HEK293 (cell line): ENCODE measurements around the gene STRA6.

Experiments
- CTCF ChIA-PET: fragments of 350-600 bp; formaldehyde crosslinking; extraction: SDS; loops from one replicate; lab custom pipeline; 2021; ENCODE audit warnings: antibody characterized with exemption; lab: Yijun Ruan, JAX
- POLR2A ChIA-PET: fragments of 300-600 bp; formaldehyde crosslinking; extraction: SDS; loops from one replicate; lab custom pipeline; 2020; ENCODE audit warnings: antibody characterized with exemption, inconsistent platforms; lab: Yijun Ruan, JAX
- H3K27ac ChIP-seq: fragments of 200-500 bp; sonication (Bioruptor generic); 2 replicates; pipeline ENCODE4 v1.5.1; 2014; ENCODE audit warnings: low read depth, low read length, control low read depth, inconsistent platforms; ENCODE audit errors: extremely low read depth
- H3K36me3 ChIP-seq, 2 experiments: fragments of 200-500 bp in 1 of 2; sonication (Bioruptor generic) in 1 of 2; 1 replicate in 1 of 2; 2 replicates in 1 of 2; pipeline ENCODE4 v1.5.1; 2014 to 2017; ENCODE audit warnings: inconsistent platforms in 2 of 2, low read length in 2 of 2; ENCODE audit not compliant: control insufficient read depth in 2 of 2, insufficient read depth in 1 of 2
- H3K4me1 ChIP-seq: fragments of 200-500 bp; sonication (Bioruptor generic); 2 replicates; pipeline ENCODE4 v1.5.1; 2014; ENCODE audit warnings: mild to moderate bottlenecking, low read length, inconsistent platforms; ENCODE audit not compliant: control insufficient read depth, insufficient read depth
- H3K4me3 ChIP-seq: 2 replicates; pipeline ENCODE4 v1.5.1; 2011; ENCODE audit warnings: low read depth, mild to moderate bottlenecking, control low read depth, low read length, moderate library complexity
- H3K9me3 ChIP-seq: fragments of 200-500 bp; sonication (Bioruptor generic); 2 replicates; pipeline ENCODE4 v1.5.1; 2014; ENCODE audit warnings: low read depth, low read length, inconsistent platforms; ENCODE audit not compliant: control insufficient read depth, insufficient read depth
- EGR2 ChIP-seq: fragments of 450-650 bp; formaldehyde crosslinking; IDR thresholded peaks from 2 replicates; pipeline ENCODE4 v1.5.1; 2016; ENCODE audit warnings: low read depth, missing biosample characterization, missing genetic modification characterization
- FEZF1 ChIP-seq: fragments of 450-650 bp; formaldehyde crosslinking; IDR thresholded peaks from 2 replicates; pipeline ENCODE4 v1.5.1; 2016; ENCODE audit warnings: missing biosample characterization, missing genetic modification characterization
- PRDM1 ChIP-seq: fragments of 450-650 bp; formaldehyde crosslinking; IDR thresholded peaks from 2 replicates; pipeline ENCODE4; 2016; ENCODE audit warnings: missing biosample characterization, missing genetic modification characterization
- PRDM10 ChIP-seq: fragments of 450-650 bp; formaldehyde crosslinking; IDR thresholded peaks from 2 replicates; pipeline ENCODE4 v1.5.1; 2016; ENCODE audit warnings: missing biosample characterization, missing genetic modification characterization
- REPIN1 ChIP-seq: fragments of 450-650 bp; formaldehyde crosslinking; IDR thresholded peaks from 2 replicates; pipeline ENCODE4 v1.5.1; 2017; ENCODE audit warnings: missing biosample characterization, missing genetic modification characterization, low read depth
- ZFHX2 ChIP-seq: fragments of 450-650 bp; formaldehyde crosslinking; conservative IDR thresholded peaks from 2 replicates; pipeline ENCODE4 v1.5.1; 2016; ENCODE audit warnings: missing biosample characterization, missing genetic modification characterization
- ZFP69B ChIP-seq: fragments of 450-650 bp; formaldehyde crosslinking; IDR thresholded peaks from 2 replicates; pipeline ENCODE4 v1.5.1; 2016; ENCODE audit warnings: missing biosample characterization, missing genetic modification characterization
- ZIC2 ChIP-seq: fragments of 450-650 bp; formaldehyde crosslinking; IDR thresholded peaks from 2 replicates; pipeline ENCODE4 v1.5.1; 2016; ENCODE audit warnings: missing biosample characterization, missing genetic modification characterization
- ZNF138 ChIP-seq: fragments of 450-650 bp; formaldehyde crosslinking; IDR thresholded peaks from 2 replicates; pipeline ENCODE4 v1.5.1; 2016; ENCODE audit warnings: missing biosample characterization, missing genetic modification characterization, borderline replicate concordance
- ZNF169 ChIP-seq: fragments of 450-650 bp; formaldehyde crosslinking; IDR thresholded peaks from 2 replicates; pipeline ENCODE4 v1.5.1; 2016; ENCODE audit warnings: missing biosample characterization, missing genetic modification characterization
- ZNF24 ChIP-seq: fragments of 450-650 bp; formaldehyde crosslinking; IDR thresholded peaks from 2 replicates; pipeline ENCODE4 v1.5.1; 2016; ENCODE audit warnings: missing biosample characterization, missing genetic modification characterization
- ZNF449 ChIP-seq: fragments of 450-650 bp; formaldehyde crosslinking; IDR thresholded peaks from 2 replicates; pipeline ENCODE4 v1.5.1; 2017; ENCODE audit warnings: missing biosample characterization, mild to moderate bottlenecking, missing genetic modification characterization, moderate library complexity
- ZNF510 ChIP-seq: fragments of 450-650 bp; formaldehyde crosslinking; IDR thresholded peaks from 2 replicates; pipeline ENCODE4 v1.5.1; 2018; ENCODE audit warnings: mild to moderate bottlenecking, missing genetic modification characterization, missing biosample characterization; ENCODE audit not compliant: insufficient replicate concordance
- ZNF558 ChIP-seq: fragments of 450-650 bp; formaldehyde crosslinking; IDR thresholded peaks from 2 replicates; pipeline ENCODE4 v1.5.1; 2016; ENCODE audit warnings: missing biosample characterization, missing genetic modification characterization
- ZNF561 ChIP-seq: fragments of 450-650 bp; IDR thresholded peaks from 2 replicates; pipeline ENCODE4 v1.5.1; 2018; ENCODE audit warnings: missing biosample characterization, missing genetic modification characterization, borderline replicate concordance
- ZNF610 ChIP-seq: fragments of 450-650 bp; formaldehyde crosslinking; IDR thresholded peaks from 2 replicates; pipeline ENCODE4 v1.5.1; 2016; ENCODE audit warnings: missing biosample characterization, missing genetic modification characterization, borderline replicate concordance
- ZNF670 ChIP-seq: fragments of 450-650 bp; formaldehyde crosslinking; IDR thresholded peaks from 2 replicates; pipeline ENCODE4 v1.5.1; 2016; ENCODE audit warnings: missing biosample characterization, missing genetic modification characterization, low read depth
- TF ChIP-seq, protein P1 (sequence below): fragments of 450-650 bp; formaldehyde crosslinking; optimal IDR thresholded peaks from 2 replicates; pipeline ENCODE3; 2016; ENCODE audit warnings: missing biosample characterization, mild to moderate bottlenecking, missing genetic modification characterization

Gene STRA6

DNA sequence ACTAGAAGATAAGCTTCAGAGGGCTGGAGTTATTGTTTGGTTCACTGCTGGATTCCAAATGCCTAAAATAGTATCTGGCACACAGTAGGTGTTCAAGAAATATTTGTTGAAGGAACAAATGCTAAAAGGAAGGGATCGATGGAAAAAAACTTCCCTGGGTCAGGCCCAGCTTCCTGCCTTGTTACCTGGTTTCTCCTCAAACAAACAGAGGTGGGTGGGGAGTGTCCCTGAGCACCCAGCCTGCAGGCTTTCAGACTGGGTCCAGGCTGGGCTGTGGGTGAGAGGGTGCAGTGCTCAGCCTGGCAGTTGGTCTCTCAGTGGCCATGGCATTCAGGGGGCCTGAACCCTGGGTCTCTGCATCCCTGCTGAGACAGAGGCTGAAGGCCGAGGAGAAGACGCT is 14.4 kb upstream of the STRA6 start:
- Histone ChIP-seq H3K36me3 (no peaks in the 10 kb centered on the region), H3K4me1 (peaks cover 16% of the 10 kb centered on the region), H3K4me3 (no peak overlapping the region), H3K9me3 (no peaks in the 10 kb centered on the region), H3K27ac (no peak overlapping the region)
- ChIA-PET POLR2A (interaction anchor here (1.1 kb wide), 1 partner anchor 43 kb away, joined by 4 read pairs; no protein-coding TSS in a partner anchor), CTCF (interaction anchor here (0.7 to 1.3 kb wide), 3 partner anchors 21 to 252 kb away, joined by 3 to 4 read pairs (median 4); no protein-coding TSS in a partner anchor)
- peak; percentile 74 for TF ChIP-seq ZIC2 (tag by site-specific recombination)
- TF ChIP-seq ZNF169 (tag by site-specific recombination): no peak
- TF ChIP-seq ZNF558: no peak

GRCh38 chr15:74215958-74216357 is 13.4 kb upstream of the STRA6 start:
- CTCF ChIA-PET: interaction anchor here (1.3 kb wide), 2 partner anchors 13 to 92 kb away, joined by 3 read pairs; partner anchors contain the start of gene STRA6
- no peaks in the 10 kb centered on the region for H3K36me3 ChIP-seq
- no peak overlapping the region for H3K4me3 ChIP-seq
- POLR2A ChIA-PET: interaction anchor here (1.1 to 1.4 kb wide), 3 partner anchors 10 to 42 kb away, joined by 3 to 4 read pairs (median 3); partner anchors contain the start of gene STRA6
- no peak overlapping the region for H3K27ac ChIP-seq
- no peaks in the 10 kb centered on the region for H3K9me3 ChIP-seq
- H3K4me1 ChIP-seq: peaks cover 8% of the 10 kb centered on the region
- 0 out of 2 replicates have a peak, but pooled peaks have one; percentile 3 for TF ChIP-seq ZFP69B
- TF ChIP-seq ZNF510 (tag by site-specific recombination): no peak
- no peak for TF ChIP-seq PRDM10
- TF ChIP-seq PRDM1 (tag by site-specific recombination): no peak
- TF ChIP-seq ZNF449: peak; percentile 59; the same call in 1 of the 2 replicates
- TF ChIP-seq ZNF561: no peak
- TF ChIP-seq, all 188 proteins: peak for 2

GRCh38 chr15:74214324-74215021 is 11.9 kb upstream of the STRA6 start:
- TF ChIP-seq, protein P1, sequence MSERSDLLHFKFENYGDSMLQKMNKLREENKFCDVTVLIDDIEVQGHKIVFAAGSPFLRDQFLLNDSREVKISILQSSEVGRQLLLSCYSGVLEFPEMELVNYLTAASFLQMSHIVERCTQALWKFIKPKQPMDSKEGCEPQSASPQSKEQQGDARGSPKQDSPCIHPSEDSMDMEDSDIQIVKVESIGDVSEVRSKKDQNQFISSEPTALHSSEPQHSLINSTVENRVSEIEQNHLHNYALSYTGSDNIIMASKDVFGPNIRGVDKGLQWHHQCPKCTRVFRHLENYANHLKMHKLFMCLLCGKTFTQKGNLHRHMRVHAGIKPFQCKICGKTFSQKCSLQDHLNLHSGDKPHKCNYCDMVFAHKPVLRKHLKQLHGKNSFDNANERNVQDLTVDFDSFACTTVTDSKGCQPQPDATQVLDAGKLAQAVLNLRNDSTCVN (tag by site-specific recombination): no peak
- peak; percentile 37; the same call in 1 of the 2 replicates for TF ChIP-seq ZFHX2 (tag by site-specific recombination)
- TF ChIP-seq ZNF610 (tag by site-specific recombination): no peak
- TF ChIP-seq FEZF1 (tag by site-specific recombination): no peak
- no peak for TF ChIP-seq ZNF138 (tag by site-specific recombination)
- TF ChIP-seq ZNF24 (tag by site-specific recombination): peak; percentile 55; the same call in 1 of the 2 replicates
- peak; percentile 53; the same call in 1 of the 2 replicates for TF ChIP-seq EGR2
- TF ChIP-seq REPIN1 (tag by site-specific recombination): no peak
- no peak for TF ChIP-seq ZNF670 (tag by site-specific recombination)
- H3K36me3 ChIP-seq: no peaks in the 10 kb centered on the region
- ChIA-PET POLR2A (interaction anchor here (1.2 to 1.4 kb wide), 2 partner anchors 8 to 11 kb away, joined by 3 read pairs; partner anchors contain the start of gene STRA6), CTCF (interaction anchor here (0.9 to 1.3 kb wide), 2 partner anchors 12 to 93 kb away, joined by 3 to 5 read pairs; partner anchors contain the start of gene STRA6)
- H3K9me3 ChIP-seq: no peaks in the 10 kb centered on the region
- peaks cover 14% of the 10 kb centered on the region for H3K4me1 ChIP-seq
- 0 out of 2 replicates have a peak overlapping the region, but pooled peaks have one; percentile 3 for H3K27ac ChIP-seq
- no peak overlapping the region for H3K4me3 ChIP-seq
